HG03439 (cell line): ENCODE results near the gene PIH1D1.

Experiments used
- ATAC-seq: cut with Tn5 transposase; IDR thresholded peaks from one replicate; pipeline ENCODE4 v1.9.1; 2021; ENCODE audit warnings: mild to moderate bottlenecking, moderate library complexity; ENCODE audit not compliant: unreplicated experiment

Gene PIH1D1

DNA sequence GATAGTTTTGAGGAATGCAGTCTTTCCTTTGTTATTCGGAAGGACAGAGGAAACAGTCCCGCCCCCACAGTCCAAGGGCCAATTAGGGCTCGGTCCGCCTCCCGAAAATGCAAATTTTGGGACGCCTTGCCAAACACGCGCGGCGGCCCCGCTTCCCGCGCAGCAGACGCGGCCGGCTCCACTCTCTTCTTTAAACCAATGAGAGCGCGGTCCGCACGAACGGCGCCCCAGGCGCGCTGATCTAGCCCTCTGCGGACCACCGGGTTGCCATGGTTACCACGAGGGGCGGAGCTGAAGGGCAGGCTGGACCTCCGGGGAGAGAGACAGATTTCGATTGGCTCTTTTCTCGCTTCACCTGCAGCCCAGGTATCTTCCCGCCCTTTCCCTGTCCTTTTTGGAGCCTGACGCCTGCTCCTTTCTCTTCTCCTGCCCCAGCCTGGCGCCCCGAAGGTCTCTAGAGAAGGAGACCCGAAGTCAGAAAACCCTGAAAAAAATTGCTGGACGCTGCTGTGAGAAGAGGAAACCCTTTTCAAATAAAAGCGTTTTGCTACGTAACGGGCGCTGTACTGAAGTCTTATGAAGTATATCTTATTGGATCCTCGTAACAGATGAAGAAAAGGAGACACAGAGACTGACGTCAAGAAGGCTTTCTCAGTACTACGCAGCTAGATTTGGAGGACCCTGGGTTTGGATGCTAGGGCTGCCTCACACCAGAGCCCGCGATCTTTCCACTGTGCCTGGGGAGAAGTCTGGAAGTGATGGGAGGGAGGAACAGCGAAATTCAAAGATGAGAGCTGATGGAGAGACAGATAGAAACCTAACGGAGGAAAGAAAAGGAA lies 30.4 kb downstream of the PIH1D1 start:
- ATAC-seq = no peak

GRCh38 chr19:49420227-49420626 lies 31.4 kb downstream of the PIH1D1 start:
- ATAC-seq = no peak

- ATAC-seq = no peak
Observed at GRCh38 chr19:49419173-49419572, 32.4 kb downstream of the PIH1D1 start.

GRCh38 chr19:49418511-49418910 lies 33.1 kb downstream of the PIH1D1 start:
- no peak for ATAC-seq

GRCh38 chr19:49417088-49417487 lies 34.5 kb downstream of the PIH1D1 start:
- ATAC-seq = no peak

- ATAC-seq = no peak
Observed at GRCh38 chr19:49415810-49416200, 35.8 kb downstream of the PIH1D1 start.

DNA sequence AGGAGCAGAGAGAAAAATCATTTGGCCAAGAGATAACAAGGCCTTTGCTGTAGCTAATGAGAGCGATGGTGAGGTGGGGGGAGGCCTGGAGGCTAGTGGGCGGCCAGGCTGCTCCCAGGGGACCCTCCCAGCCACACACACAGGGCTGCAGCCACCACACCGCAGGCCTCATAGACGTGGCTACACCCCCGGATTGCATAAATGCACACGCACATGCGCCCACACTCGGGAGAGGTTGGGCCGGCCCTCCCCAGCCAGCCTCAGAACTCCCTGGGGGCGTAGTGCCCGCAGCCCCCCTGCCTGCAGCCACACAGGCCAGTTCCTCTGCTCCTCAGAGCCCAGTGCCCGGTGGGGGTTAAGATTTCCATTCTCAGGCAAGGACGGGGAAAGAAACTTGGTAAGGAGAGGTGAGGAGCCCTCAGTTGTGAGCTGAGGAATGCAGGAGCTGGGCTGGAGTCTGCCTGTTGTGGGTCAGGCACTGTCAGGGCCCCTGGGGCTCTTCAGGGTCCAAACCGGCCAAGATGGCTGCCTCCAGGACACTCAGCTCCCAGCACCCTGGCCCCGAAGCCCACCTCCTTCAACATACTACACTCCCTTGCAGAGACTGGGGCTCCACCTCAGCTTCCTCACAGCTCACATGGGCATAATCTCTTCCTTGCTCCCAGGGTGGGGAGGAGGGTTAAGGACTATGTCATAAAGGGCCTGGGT lies 36.4 kb downstream of the PIH1D1 start:
- ATAC-seq = no peak

- ATAC-seq = no peak
Observed at GRCh38 chr19:49414256-49414655, 37.4 kb downstream of the PIH1D1 start.

DNA sequence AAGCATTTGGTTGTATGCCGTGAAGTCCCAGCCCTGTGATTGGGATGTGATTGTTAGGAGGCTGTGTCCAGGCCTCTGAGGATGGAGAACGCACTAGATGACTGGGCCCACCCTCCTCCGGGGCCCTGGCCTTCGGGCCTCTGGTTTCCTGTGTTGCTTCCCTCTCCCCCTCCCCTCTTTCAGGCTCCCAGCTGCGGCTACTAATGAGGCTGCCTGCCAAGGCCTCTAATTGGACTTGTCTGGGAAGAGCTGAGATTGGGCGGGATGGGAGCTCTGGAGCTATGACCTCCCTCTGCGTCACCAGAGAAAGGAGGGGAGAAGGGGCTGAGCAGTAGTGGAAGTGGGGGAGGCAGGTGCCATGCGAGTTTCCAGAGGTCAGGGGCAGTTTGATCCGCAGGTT lies 38.3 kb downstream of the PIH1D1 start:
- no peak for ATAC-seq

DNA sequence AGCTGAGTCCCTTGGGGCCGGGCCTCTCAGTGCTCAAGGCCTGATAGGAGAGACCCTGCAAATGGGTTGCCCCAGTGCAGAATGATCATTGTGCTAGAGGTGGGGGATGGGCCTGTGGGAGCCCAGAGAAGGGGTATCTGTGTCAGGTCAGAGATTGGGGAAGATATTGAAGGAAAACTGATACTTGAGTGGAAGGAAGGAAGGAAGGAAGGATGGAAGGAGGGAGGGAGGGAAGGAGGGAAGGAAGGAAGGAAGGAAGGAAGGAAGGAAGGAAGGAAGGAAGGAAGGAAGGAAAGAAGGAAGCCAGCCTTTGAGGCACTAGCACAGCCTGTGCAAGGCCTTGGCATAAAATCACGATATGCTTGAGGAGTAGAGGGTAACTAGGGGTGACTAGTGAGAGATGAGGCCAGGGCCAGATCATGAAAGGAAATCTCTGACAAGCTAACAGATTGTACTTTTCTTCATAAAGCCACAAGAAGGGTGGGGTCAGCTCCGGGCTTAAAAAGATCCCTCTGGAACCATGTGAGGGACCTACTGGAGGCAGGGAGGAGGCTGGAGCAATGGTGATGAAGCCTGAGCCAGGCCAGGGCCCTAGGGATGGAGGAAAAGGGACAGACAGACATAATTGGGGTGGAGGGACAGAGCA lies 39.8 kb downstream of the PIH1D1 start:
- no peak for ATAC-seq

DNA sequence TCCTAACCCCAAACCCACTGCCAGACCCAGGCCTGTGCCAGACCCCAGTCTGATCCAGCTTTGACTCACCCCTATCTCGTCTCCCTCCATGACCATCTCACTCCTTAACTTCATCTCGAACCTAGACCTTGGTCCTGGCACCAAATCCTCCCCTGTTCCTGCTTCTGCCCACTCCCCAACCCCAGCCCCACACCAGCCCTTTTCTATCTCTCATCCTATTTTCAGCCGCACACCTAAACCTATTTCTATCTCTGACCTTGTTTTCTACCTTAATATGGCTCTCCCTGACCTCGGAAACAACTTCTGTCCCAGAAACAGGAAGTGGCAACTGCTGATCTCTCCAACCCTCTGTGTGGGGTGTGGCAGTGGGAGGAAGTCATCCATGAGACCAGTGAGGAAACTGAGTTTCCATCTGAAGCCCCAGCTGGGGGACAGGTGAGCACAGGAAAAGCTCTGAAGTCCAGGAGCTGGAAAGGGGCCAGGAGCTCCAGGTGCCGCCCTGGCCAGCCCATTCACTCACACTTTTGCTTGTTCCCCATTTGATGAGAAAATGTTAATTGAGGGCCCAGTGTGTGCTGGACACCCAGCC lies 42.1 kb downstream of the PIH1D1 start:
- ATAC-seq = no peak

GRCh38 chr19:49408816-49409440 lies 42.7 kb downstream of the PIH1D1 start:
- ATAC-seq = no peak

GRCh38 chr19:49407482-49408015 lies 44.1 kb downstream of the PIH1D1 start:
- ATAC-seq = no peak

DNA sequence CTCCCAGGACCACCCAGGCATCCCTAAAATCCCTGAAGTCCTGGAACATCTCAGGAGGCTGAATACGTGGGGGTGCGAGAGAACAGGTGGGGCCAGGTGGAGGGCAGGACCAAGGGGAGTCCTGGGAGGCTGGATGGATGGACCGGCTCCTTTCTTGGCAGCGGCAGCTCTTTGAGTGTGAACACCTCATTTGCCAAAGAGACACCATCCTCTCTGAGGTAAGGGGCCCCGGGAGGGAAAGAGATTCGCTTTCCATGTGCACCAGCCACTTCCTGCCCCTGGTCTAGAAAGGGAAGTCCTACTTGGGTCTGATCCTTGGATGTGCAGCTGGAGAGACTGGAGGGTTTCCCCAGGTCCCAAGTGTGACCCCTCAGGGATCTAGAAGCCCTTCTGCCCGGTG lies 44.5 kb downstream of the PIH1D1 start:
- ATAC-seq = no peak

GRCh38 chr19:49403404-49404187 lies 48.0 kb downstream of the PIH1D1 start:
- no peak for ATAC-seq

- ATAC-seq = no peak
Observed at GRCh38 chr19:49400029-49400428, 51.6 kb downstream of the PIH1D1 start.

- ATAC-seq = no peak
Observed at GRCh38 chr19:49398931-49399330, 52.7 kb downstream of the PIH1D1 start.

DNA sequence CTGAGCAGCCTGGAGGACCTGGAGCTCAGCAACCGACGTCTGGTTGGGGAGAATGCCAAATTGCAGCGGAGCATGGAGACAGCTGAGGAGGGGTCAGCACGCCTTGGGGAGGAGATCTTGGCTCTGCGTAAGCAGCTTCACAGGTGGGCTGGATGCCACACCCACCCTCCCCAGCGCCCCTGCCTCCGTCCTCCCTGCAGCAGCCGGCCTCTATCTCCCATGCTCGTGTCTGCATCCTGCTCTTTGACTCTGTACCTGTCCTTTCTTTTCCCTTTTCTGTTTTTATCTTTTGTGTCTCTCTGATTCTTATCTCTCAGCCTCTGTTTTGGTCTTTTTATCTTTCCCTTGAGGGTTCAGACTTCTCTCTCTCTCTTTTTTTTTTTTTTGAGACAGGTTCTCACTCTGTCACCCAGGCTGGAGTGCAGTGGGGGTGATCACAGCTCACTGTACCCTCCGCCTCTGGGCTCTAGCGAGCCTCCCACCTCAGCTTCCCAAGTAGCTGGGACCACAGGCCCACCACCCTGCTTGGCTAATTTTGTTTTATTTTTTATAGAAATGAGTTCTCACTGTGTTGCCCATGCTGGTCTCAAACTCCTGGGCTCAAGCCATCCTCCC lies 53.5 kb downstream of the PIH1D1 start:
- ATAC-seq = no peak

DNA sequence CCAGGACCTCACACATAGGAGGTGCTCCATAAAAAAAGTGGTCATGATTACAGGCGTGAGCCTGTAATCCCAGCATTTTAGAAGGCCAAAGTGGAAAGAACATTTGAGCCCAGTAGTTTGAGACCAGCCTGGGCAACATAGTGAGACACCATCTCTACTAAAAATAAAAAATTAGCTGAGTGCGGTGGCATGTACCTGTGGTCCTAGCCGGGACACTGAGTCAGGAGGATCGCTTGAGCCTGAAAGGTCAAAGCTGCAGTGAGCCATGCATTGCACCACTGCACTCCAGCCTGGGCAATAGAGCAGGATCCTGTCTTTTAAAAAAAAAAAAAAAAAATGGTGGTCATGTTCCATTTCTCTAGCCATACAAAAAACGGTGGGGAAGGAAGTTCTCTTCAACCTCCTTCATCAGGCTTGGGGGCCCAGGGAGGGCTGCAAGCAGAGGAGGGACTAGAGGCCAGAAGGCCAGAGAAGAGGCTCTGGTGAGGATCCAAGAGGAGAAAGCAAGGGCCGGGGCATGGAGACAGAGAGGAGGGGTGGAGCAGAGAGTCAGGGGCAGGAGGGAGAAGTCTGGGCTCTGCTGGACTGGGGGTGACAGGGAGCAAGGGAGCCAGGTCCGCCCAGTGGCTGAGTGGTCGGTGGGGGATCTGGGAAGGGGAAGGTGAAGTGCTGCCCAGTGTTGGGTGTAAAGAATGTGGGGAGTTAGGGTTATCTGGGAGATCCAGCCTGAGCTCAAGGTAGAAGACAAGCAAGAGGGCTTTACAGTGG lies 54.7 kb downstream of the PIH1D1 start:
- ATAC-seq = no peak
